ENCODE measurements around the gene FAM120C.

Gene FAM120C

DNA sequence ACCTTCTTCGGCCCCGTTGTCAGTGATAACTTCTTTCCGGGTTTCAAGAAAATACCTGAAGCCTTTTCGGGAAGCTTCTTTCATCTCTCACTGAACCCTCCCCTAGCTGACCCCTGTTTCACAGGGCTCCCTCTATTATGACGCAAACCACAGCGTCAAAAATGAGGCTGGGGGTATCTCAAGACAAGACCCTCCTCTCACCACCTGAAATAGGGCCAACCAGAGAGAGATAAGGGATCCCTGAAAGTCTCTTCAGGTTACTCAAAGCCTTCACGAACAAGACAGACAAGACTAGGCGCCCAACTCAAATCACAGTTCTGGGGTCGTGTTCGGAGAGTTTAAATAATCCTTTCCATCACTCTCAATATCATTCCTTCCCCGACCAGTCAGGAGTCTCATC, 140.0 kb downstream of the FAM120C start:
- DNase-seq (ENCODE audit: low spot score) = peak; percentile 13

DNA sequence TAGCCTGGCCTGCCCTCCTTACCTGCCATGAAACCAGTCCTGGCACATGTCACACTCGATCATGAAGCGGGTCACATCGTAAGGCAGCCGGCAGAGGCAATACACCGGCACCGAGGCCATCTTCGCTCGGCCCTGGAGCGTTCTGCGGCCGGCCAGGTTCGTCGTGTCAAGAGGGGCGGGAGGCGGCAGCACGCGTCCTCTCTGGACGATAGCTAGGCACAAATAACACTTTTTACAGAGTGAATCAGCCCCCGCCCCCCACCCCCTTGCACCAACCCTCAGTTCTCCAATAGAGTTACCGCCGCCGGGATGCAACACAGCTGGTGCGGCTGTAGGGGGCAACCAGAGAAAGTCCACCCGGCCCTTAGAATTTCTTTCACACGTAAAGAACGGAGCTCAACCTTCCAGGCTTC, 140.4 kb downstream of the FAM120C start:
- peak; percentile 37 for DNase-seq (ENCODE audit: low spot score)

DNA sequence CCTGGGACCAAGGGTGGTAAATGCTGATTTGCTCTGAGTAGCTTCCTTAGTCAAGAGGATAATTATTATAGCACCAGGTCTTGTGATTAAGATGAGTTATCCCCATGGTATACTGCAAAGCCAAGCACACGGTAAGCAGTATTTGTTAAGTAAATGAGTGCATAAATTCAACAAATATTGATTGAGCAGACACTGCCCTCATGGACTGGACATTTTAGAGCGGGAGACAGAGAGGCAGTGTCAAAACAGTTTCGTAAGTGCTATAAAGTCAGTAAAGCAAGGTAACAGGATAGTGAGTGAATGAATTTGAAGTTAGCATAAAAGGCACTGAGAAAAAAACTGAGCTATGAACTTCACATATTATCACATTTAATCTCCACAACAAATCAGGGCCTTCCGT, 152.7 kb downstream of the FAM120C start:
- no peak for DNase-seq (ENCODE audit: low spot score)

DNA sequence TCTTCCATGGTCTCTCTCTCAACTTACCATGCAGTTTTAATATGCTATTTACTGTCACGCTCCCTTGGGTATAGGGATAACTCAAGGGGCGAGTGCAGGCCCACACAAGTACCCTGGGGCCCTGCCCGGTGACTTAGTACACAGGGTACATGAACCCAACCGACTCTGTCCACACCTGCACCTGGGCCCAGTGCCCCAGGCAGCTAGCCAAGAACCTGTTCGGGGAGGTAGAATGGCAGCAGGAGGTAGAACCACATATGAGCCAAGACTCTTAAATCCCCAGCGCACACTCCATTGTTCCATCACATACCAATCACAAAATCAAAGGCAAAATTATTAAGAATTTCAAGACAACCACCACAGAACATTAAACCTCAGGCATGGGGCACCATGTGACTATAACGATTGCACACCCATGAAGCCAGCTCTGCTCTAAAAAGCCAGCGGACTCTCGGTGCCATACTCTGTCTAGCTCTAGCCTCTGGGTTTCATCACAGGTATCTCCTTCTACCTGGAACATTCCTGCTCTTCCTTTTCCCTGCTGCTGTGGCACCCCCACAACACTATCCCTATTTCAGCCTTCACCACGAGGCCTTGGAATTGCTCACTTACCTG, 153.4 kb downstream of the FAM120C start:
- peak; percentile 7 for DNase-seq (ENCODE audit: low spot score)

DNA sequence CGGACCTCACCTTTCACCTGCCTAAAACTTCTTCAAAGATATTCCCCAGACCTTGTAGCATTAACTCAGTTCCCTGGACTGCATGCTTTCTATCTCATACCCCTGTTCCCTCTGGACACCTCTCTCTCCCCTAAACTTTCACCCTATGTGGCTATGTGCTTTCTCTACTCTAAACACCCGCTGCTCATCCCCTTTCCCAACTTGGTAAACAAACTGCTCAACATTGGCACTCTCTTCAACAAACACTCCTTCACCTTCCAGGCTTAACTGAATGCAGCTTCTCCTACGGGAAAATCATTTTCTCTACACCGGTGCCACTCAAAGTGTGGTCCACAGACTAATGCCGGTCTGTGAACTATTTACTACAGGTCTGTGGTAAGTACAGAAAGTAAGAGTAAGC, 158.7 kb downstream of the FAM120C start:
- DNase-seq (ENCODE audit: low spot score) = no peak

Measured in cerebellar cortex (tissue), 1 donor.